ENCODE data around the gene CUEDC1.

DNA sequence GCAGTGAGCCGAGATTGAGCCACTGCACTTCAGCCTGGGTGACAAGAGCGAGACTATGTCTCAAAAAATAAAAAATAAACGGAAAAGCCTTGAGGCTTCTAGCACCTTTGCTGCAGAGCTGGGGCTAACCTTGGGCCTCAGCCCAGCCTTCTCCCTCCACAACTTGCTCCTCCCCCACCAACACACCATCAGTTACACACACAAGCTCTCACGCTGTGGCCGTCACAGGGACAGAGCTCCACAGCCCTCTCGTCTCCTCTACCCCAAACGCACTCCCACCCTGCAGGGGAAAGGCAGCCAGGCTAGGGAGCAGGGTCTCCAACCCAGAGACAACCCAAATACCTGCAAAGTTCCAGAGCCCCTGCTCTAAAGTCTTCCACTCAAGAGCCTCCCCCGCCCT lies 83.3 kb downstream of the CUEDC1 start:
- TF ChIP-seq ARNT (IDR thresholded peaks at IDR 0.05) (no peak), ZNF441 (CRISPR knock-in tag; IDR thresholded peaks at IDR 0.05; ENCODE audit: borderline replicate concordance) (no peak), POGZ (CRISPR knock-in tag; IDR thresholded peaks at IDR 0.05) (no peak), GABPA (IDR thresholded peaks at IDR 0.05; ENCODE audit: low read depth, low read length) (no peak), GABPA (CRISPR knock-in tag; IDR thresholded peaks at IDR 0.05; ENCODE audit: low read depth) (no peak), ZFP36 (IDR thresholded peaks at IDR 0.05; ENCODE audit: borderline replicate concordance, low read depth, low read length, partially characterized antibody) (no peak), ZBTB33 (CRISPR knock-in tag; IDR thresholded peaks at IDR 0.05) (no peak), KAT8 (CRISPR knock-in tag; IDR thresholded peaks at IDR 0.05) (no peak), MXD1 (CRISPR knock-in tag; IDR thresholded peaks at IDR 0.05) (no peak), SNAPC5 (CRISPR knock-in tag; IDR thresholded peaks at IDR 0.05; ENCODE audit: borderline replicate concordance) (no peak), ZNF512 (CRISPR knock-in tag; IDR thresholded peaks at IDR 0.05) (no peak), MAFG (CRISPR knock-in tag; IDR thresholded peaks at IDR 0.05) (no peak)

Measured in HepG2 (cell line).